ENCODE measurements around the gene ARF1. TPM values are rescaled to one million over a fixed set of nuclear protein-coding genes. Genes with fewer than 3 reads are reported as not detected.

The ARF1 gene
- polyA plus RNA-seq, 3 donors, result 580 to 789 (median 603) TPM

- TF ChIP-seq CTCF (IDR thresholded peaks at IDR 0.05), result no peak
- Mint-ChIP-seq H3K36me3 (no peaks in the 10 kb centered on the region), H3K27ac (no peak overlapping the region), H3K4me3 (no peak overlapping the region), H3K9me3 (peaks cover 0 to 6% (median 3%) of the 10 kb centered on the region in 7 donors), H3K4me1 (peaks cover 2% of the 10 kb centered on the region), H3K27me3 (ENCODE audit: low read depth in 3 of 3) (peaks cover 3 to 12% (median 10%) of the 10 kb centered on the region in 3 donors)
- Histone ChIP-seq H3K4me3 (replicated peaks in 1 of 3; ENCODE audit: low read depth in 2 of 3, low read length in 3 of 3) (no peak overlapping the region), H3K4me2 (replicated peaks; ENCODE audit: extremely low read depth, low read length, poor library complexity, severe bottlenecking) (no peak overlapping the region), H3K27ac (ENCODE audit: low read depth in 1 of 2, low read length in 2 of 2) (no peak overlapping the region), H3K9me3 (replicated peaks in 1 of 2; ENCODE audit: control insufficient read depth in 1 of 2, insufficient read depth in 1 of 2, low read length in 2 of 2) (no peaks in the 10 kb centered on the region), H3K36me3 (replicated peaks in 1 of 2; ENCODE audit: control insufficient read depth in 1 of 2, insufficient read depth in 2 of 2, low read length in 2 of 2) (no peaks in the 10 kb centered on the region), H3K27me3 (ENCODE audit: control insufficient read depth in 2 of 2, insufficient read depth in 2 of 2, low read length in 2 of 2) (no peaks in the 10 kb centered on the region), H3K79me2 (ENCODE audit: insufficient read depth, low read length) (no peaks in the 10 kb centered on the region), H2AFZ (ENCODE audit: insufficient read depth, low read depth, low read length, poor library complexity, severe bottlenecking) (no peak overlapping the region), H4K20me1 (ENCODE audit: insufficient read depth, low read length) (no peaks in the 10 kb centered on the region), H3K4me1 (ENCODE audit: control insufficient read depth in 1 of 2, insufficient read depth in 2 of 2, low read length in 2 of 2) (no peaks in the 10 kb centered on the region), H3K9ac (ENCODE audit: insufficient read depth, low read length, poor library complexity, severe bottlenecking) (no peak overlapping the region)
- intact Hi-C loops (cut with micrococcal nuclease), result no loop called here
- DNase-seq, result no peak
- WGBS (ENCODE audit: insufficient coverage), result 94% methylated on average over 7 of the region's 7 CpGs
Measured at GRCh38 chr1:228047183-228047466, 35.4 kb upstream of the ARF1 start.

- Histone ChIP-seq H3K27me3 (ENCODE audit: control insufficient read depth in 2 of 2, insufficient read depth in 2 of 2, low read length in 2 of 2) (peaks cover 0 to 7% of the 10 kb centered on the region in 2 donors), H3K9ac (ENCODE audit: insufficient read depth, low read length, poor library complexity, severe bottlenecking) (no peak overlapping the region), H3K36me3 (replicated peaks in 1 of 2; ENCODE audit: control insufficient read depth in 1 of 2, insufficient read depth in 2 of 2, low read length in 2 of 2) (no peaks in the 10 kb centered on the region), H4K20me1 (ENCODE audit: insufficient read depth, low read length) (no peaks in the 10 kb centered on the region), H3K27ac (ENCODE audit: low read depth in 1 of 2, low read length in 2 of 2) (no peak overlapping the region), H3K4me3 (replicated peaks in 1 of 3; ENCODE audit: low read depth in 2 of 3, low read length in 3 of 3) (no peak overlapping the region), H3K79me2 (ENCODE audit: insufficient read depth, low read length) (no peaks in the 10 kb centered on the region), H3K4me2 (replicated peaks; ENCODE audit: extremely low read depth, low read length, poor library complexity, severe bottlenecking) (no peak overlapping the region), H3K9me3 (replicated peaks in 1 of 2; ENCODE audit: control insufficient read depth in 1 of 2, insufficient read depth in 1 of 2, low read length in 2 of 2) (no peaks in the 10 kb centered on the region), H3K4me1 (ENCODE audit: control insufficient read depth in 1 of 2, insufficient read depth in 2 of 2, low read length in 2 of 2) (no peaks in the 10 kb centered on the region), H2AFZ (ENCODE audit: insufficient read depth, low read depth, low read length, poor library complexity, severe bottlenecking) (no peak overlapping the region)
- no peak for TF ChIP-seq CTCF (IDR thresholded peaks at IDR 0.05)
- peaks cover 7 to 18% (median 10%) of the 10 kb centered on the region in 3 donors for H3K27me3 Mint-ChIP-seq (ENCODE audit: low read depth in 3 of 3)
- intact Hi-C loops (cut with micrococcal nuclease), result no loop called here
- H3K4me1 Mint-ChIP-seq, result peaks cover 2% of the 10 kb centered on the region
- no peaks in the 10 kb centered on the region for H3K36me3 Mint-ChIP-seq
- H3K27ac Mint-ChIP-seq, result no peak overlapping the region
- no peak overlapping the region for H3K4me3 Mint-ChIP-seq
- H3K9me3 Mint-ChIP-seq, result peaks cover 0 to 7% (median 4%) of the 10 kb centered on the region in 7 donors
- no peak for DNase-seq
- 92% methylated on average over 2 of the region's 5 CpGs for WGBS (ENCODE audit: insufficient coverage)
Measured at GRCh38 chr1:228048120-228048519, 34.4 kb upstream of the ARF1 start.

Measured in CD14-positive monocyte (primary cell).